ENCODE results near the gene PHTF2. TPM values are rescaled to one million over a fixed set of nuclear protein-coding genes. Genes with fewer than 3 reads are reported as not detected.

The PHTF2 gene
- total RNA-seq, 1 experiment from 2014 or later: 26.7 TPM

- H3K4me1 ChIP-seq (ENCODE audit: control insufficient read depth in 1 of 2, insufficient read depth in 2 of 2, low read length in 2 of 2): peaks cover 0 to 15% of the 10 kb centered on the region in 2 experiments; a peak in 2 of 4 replicates
- ChIA-PET POLR2A (no interaction called here), CTCF (no interaction called here), RAD21 (ENCODE audit: low non-redundant PET in 1 of 2, low total read pairs in 2 of 2, uncharacterized antibody in 2 of 2, unreplicated experiment in 2 of 2) (no interaction called here)
- H4K20me1 ChIP-seq (ENCODE audit: insufficient read depth): no peaks in the 10 kb centered on the region
- H3K27ac ChIP-seq (ENCODE audit: low read depth, low read length): no peak overlapping the region
- intact Hi-C loops (cut with micrococcal nuclease): no loop called here
- no peak overlapping the region for H3K4me2 ChIP-seq (ENCODE audit: low read length)
- no peaks in the 10 kb centered on the region for H3K9me2 ChIP-seq (ENCODE audit: insufficient read depth)
- H3K9ac ChIP-seq (ENCODE audit: low read length): no peak overlapping the region
- H3K9me3 ChIP-seq (ENCODE audit: control insufficient read depth in 1 of 2, insufficient read depth in 1 of 2, low read depth in 1 of 2, low read length in 2 of 2): no peaks in the 10 kb centered on the region
- no TSS peak for BruUV-seq (replicated peaks)
- TF ChIP-seq REST (IDR thresholded peaks at IDR 0.05; ENCODE audit: low read depth) (no peak), ZBTB33 (IDR thresholded peaks at IDR 0.05; ENCODE audit: extremely low read depth, insufficient replicate concordance, low read length) (no peak), SIN3A (IDR thresholded peaks at IDR 0.05; ENCODE audit: low read depth) (no peak), TCF7L2 (IDR thresholded peaks at IDR 0.05; ENCODE audit: borderline replicate concordance, extremely low read depth, insufficient read depth, insufficient read length) (no peak), YY1 (IDR thresholded peaks at IDR 0.05; ENCODE audit: extremely low read depth, insufficient replicate concordance, low read depth, low read length) (no peak), JUND (IDR thresholded peaks at IDR 0.05) (no peak), EZH2 (IDR thresholded peaks at IDR 0.05) (no peak), RAD21 (IDR thresholded peaks at IDR 0.05; ENCODE audit: low read depth) (no peak), SRF (IDR thresholded peaks at IDR 0.05; ENCODE audit: low read depth) (no peak), ZFX (IDR thresholded peaks at IDR 0.05) (no peak), CTCF (IDR thresholded peaks at IDR 0.05 in 2 of 3, conservative IDR thresholded peaks at IDR 0.05 in 1 of 3; ENCODE audit: borderline replicate concordance in 1 of 3, insufficient read depth in 1 of 3, low read depth in 2 of 3, low read length in 2 of 3) (no peak)
- no peak overlapping the region for H2AFZ ChIP-seq (ENCODE audit: low read depth, low read length, poor library complexity, severe bottlenecking)
- H3K36me3 ChIP-seq (ENCODE audit: control insufficient read depth in 1 of 2, insufficient read depth in 2 of 2, low read length in 2 of 2): no peaks in the 10 kb centered on the region
- ATAC-seq (no peak), DNase-seq (ENCODE audit: low read depth, low spot score) (no peak)
- no peaks in the 10 kb centered on the region for H3K79me2 ChIP-seq (ENCODE audit: insufficient read depth, low read length)
- H3K27me3 ChIP-seq (ENCODE audit: insufficient read depth, low read length): no peaks in the 10 kb centered on the region
- no peak overlapping the region for H3K4me3 ChIP-seq (replicated peaks in 1 of 2; ENCODE audit: low read depth in 1 of 2, low read length in 2 of 2)
Measured at GRCh38 chr7:77980087-77980713, 181.6 kb downstream of the PHTF2 start.

Data from HCT116 (cell line).